ENCODE measurements around the gene CORO2A.
"Not testable (repeated sequence)": the region's sequence is repeated elsewhere in the genome, so short reads cannot be mapped to it uniquely, and the experiment has no call there.

Gene CORO2A

GRCh38 chr9:98132158-98132557, 60.3 kb downstream of the CORO2A start:
- in situ Hi-C loops (cut with HindIII; ENCODE audit: low pct_ligation_motif_present, low pct_unique_long_range_greater_than_20kb, low sequenced_read_pairs) = no loop called here

GRCh38 chr9:98130576-98131228, 61.7 kb downstream of the CORO2A start:
- in situ Hi-C loops (cut with HindIII; ENCODE audit: low pct_ligation_motif_present, low pct_unique_long_range_greater_than_20kb, low sequenced_read_pairs) = no loop called here
- no peak for DNase-seq

More at GRCh38 chr9:98132158-98132557, 60.3 kb downstream of the CORO2A start:
- DNase-seq = no peak

- in situ Hi-C loops (cut with HindIII; ENCODE audit: low pct_ligation_motif_present, low pct_unique_long_range_greater_than_20kb, low sequenced_read_pairs); DNase-seq: not testable (repeated sequence)
Observed at GRCh38 chr9:98130060-98130459, 62.4 kb downstream of the CORO2A start.

- DNase-seq = no peak
- in situ Hi-C loops (cut with HindIII; ENCODE audit: low pct_ligation_motif_present, low pct_unique_long_range_greater_than_20kb, low sequenced_read_pairs) = no loop called here
Observed at GRCh38 chr9:98129451-98129881, 63.0 kb downstream of the CORO2A start.

GRCh38 chr9:98128316-98128715, 64.1 kb downstream of the CORO2A start:
- no peak for DNase-seq
- in situ Hi-C loops (cut with HindIII; ENCODE audit: low pct_ligation_motif_present, low pct_unique_long_range_greater_than_20kb, low sequenced_read_pairs) = no loop called here

- DNase-seq = no peak
- in situ Hi-C loops (cut with HindIII; ENCODE audit: low pct_ligation_motif_present, low pct_unique_long_range_greater_than_20kb, low sequenced_read_pairs) = no loop called here
Observed at GRCh38 chr9:98127226-98127625, 65.2 kb downstream of the CORO2A start.

- in situ Hi-C loops (cut with HindIII; ENCODE audit: low pct_ligation_motif_present, low pct_unique_long_range_greater_than_20kb, low sequenced_read_pairs) = no loop called here
Observed at GRCh38 chr9:98124637-98125426, 67.6 kb downstream of the CORO2A start.

GRCh38 chr9:98124091-98124490, 68.3 kb downstream of the CORO2A start:
- in situ Hi-C loops (cut with HindIII; ENCODE audit: low pct_ligation_motif_present, low pct_unique_long_range_greater_than_20kb, low sequenced_read_pairs); DNase-seq: not testable (repeated sequence)

More at GRCh38 chr9:98124637-98125426, 67.6 kb downstream of the CORO2A start:
- DNase-seq = no peak

- DNase-seq = no peak
- in situ Hi-C loops (cut with HindIII; ENCODE audit: low pct_ligation_motif_present, low pct_unique_long_range_greater_than_20kb, low sequenced_read_pairs) = no loop called here
Observed at GRCh38 chr9:98121058-98121457, 71.4 kb downstream of the CORO2A start.

GRCh38 chr9:98120476-98120875, 72.0 kb downstream of the CORO2A start:
- no peak for DNase-seq
- in situ Hi-C loops (cut with HindIII; ENCODE audit: low pct_ligation_motif_present, low pct_unique_long_range_greater_than_20kb, low sequenced_read_pairs) = no loop called here

GRCh38 chr9:98118640-98119601, 73.5 kb downstream of the CORO2A start, which contains the start of gene TRIM14:
TRIM14 (minus strand) TSS chr9:98119222; CDS start chr9:98119188, 34 bp downstream.
- in situ Hi-C loops (cut with HindIII; ENCODE audit: low pct_ligation_motif_present, low pct_unique_long_range_greater_than_20kb, low sequenced_read_pairs) = no loop called here
- peak; percentile 63 for DNase-seq

- in situ Hi-C loops (cut with HindIII; ENCODE audit: low pct_ligation_motif_present, low pct_unique_long_range_greater_than_20kb, low sequenced_read_pairs) = no loop called here
- DNase-seq = peak; percentile 25
Observed at GRCh38 chr9:98117984-98118639, 74.3 kb downstream of the CORO2A start.

GRCh38 chr9:98117097-98117496, 75.3 kb downstream of the CORO2A start:
- DNase-seq; in situ Hi-C loops (cut with HindIII; ENCODE audit: low pct_ligation_motif_present, low pct_unique_long_range_greater_than_20kb, low sequenced_read_pairs): not testable (repeated sequence)

- in situ Hi-C loops (cut with HindIII; ENCODE audit: low pct_ligation_motif_present, low pct_unique_long_range_greater_than_20kb, low sequenced_read_pairs) = no loop called here
- no peak for DNase-seq
Observed at GRCh38 chr9:98109052-98109451, 83.4 kb downstream of the CORO2A start.

GRCh38 chr9:98108531-98109031, 83.9 kb downstream of the CORO2A start:
- DNase-seq = no peak
- in situ Hi-C loops (cut with HindIII; ENCODE audit: low pct_ligation_motif_present, low pct_unique_long_range_greater_than_20kb, low sequenced_read_pairs) = no loop called here

- no peak for DNase-seq
- in situ Hi-C loops (cut with HindIII; ENCODE audit: low pct_ligation_motif_present, low pct_unique_long_range_greater_than_20kb, low sequenced_read_pairs) = no loop called here
Observed at GRCh38 chr9:98107926-98108325, 84.5 kb downstream of the CORO2A start.

GRCh38 chr9:98105006-98105405, 87.4 kb downstream of the CORO2A start:
- in situ Hi-C loops (cut with HindIII; ENCODE audit: low pct_ligation_motif_present, low pct_unique_long_range_greater_than_20kb, low sequenced_read_pairs) = no loop called here
- no peak for DNase-seq

GRCh38 chr9:98104445-98104881, 88.0 kb downstream of the CORO2A start:
- in situ Hi-C loops (cut with HindIII; ENCODE audit: low pct_ligation_motif_present, low pct_unique_long_range_greater_than_20kb, low sequenced_read_pairs) = no loop called here
- no peak for DNase-seq

Data from ACHN (cell line).